WTC11 (cell line): ENCODE results near the gene FMO4. TPM values are rescaled to one million over a fixed set of nuclear protein-coding genes. Genes with fewer than 3 reads are reported as not detected.
A peak's percentile ranks its signal among the peaks of the same experiment; 100 is the strongest.

Experiments
- ATAC-seq: fragments of 200-7000 bp; cut with Tn5 transposase; 2 replicates; pipeline ENCODE4 v1.10.0; 2021; ENCODE audit warnings: mild to moderate bottlenecking, moderate library complexity
- Bru-seq: library from RNA; stranded (reverse); fragments of 400-500 nt; gene quantifications from one replicate; lab custom pipeline; 2021; lab: Mats Ljungman, UMichigan
- CTCF ChIA-PET: fragments of 300-600 bp; sonication (Branson Sonifier 250); formaldehyde crosslinking; loops from one replicate; lab custom pipeline; 2021; ENCODE audit warnings: antibody characterized with exemption; lab: Charles Lee
- POLR2A ChIA-PET: fragments of 350-600 bp; sonication (Branson Sonifier 250); formaldehyde crosslinking; loops from one replicate; lab custom pipeline; 2021; ENCODE audit warnings: antibody characterized with exemption; lab: Charles Lee
- DNase-seq: peaks from one replicate; pipeline ENCODE4 v3.0.0; 2021; ENCODE audit warnings: low spot score
- H3K27ac Mint-ChIP-seq: 2 replicates; pipeline ENCODE4 v1.8.0; 2021; ENCODE audit warnings: mixed read lengths
- H3K27me3 Mint-ChIP-seq: 2 replicates; pipeline ENCODE4 v1.8.0; 2021; ENCODE audit warnings: low read depth, mild to moderate bottlenecking, moderate library complexity, mixed read lengths
- H3K36me3 Mint-ChIP-seq: 2 replicates; pipeline ENCODE4 v1.8.0; 2021; ENCODE audit warnings: mixed read lengths
- H3K4me1 Mint-ChIP-seq: 2 replicates; pipeline ENCODE4 v1.8.0; 2022; ENCODE audit warnings: mixed read lengths
- H3K4me3 Mint-ChIP-seq: 2 replicates; pipeline ENCODE4 v1.8.0; 2021; ENCODE audit warnings: mild to moderate bottlenecking, moderate library complexity, mixed read lengths
- H3K9me3 Mint-ChIP-seq: 2 replicates; pipeline ENCODE4 v1.8.0; 2021; ENCODE audit warnings: mixed read lengths
- ARID4B ChIP-seq: sonication (generic); formaldehyde crosslinking; IDR thresholded peaks from 2 replicates; pipeline ENCODE4 v1.8.0; 2023; ENCODE audit warnings: missing genetic modification reagents, mild to moderate bottlenecking, borderline replicate concordance
- FOXJ3 ChIP-seq: sonication (generic); formaldehyde crosslinking; IDR thresholded peaks from 2 replicates; pipeline ENCODE4 v1.9.0; 2021; ENCODE audit warnings: missing genetic modification reagents, mild to moderate bottlenecking, borderline replicate concordance
- GRHL2 ChIP-seq: fragments of 250-450 bp; sonication (Bioruptor Pico); IDR thresholded peaks from 2 replicates; pipeline ENCODE4 v1.8.0; 2022; ENCODE audit warnings: mild to moderate bottlenecking, moderate library complexity; ENCODE audit not compliant: insufficient replicate concordance, severe bottlenecking
- GTF2I ChIP-seq: fragments of 250-450 bp; sonication (Bioruptor Pico); conservative IDR thresholded peaks from 2 replicates; pipeline ENCODE4 v1.4.0; 2021; ENCODE audit warnings: mild to moderate bottlenecking
- IRF2 ChIP-seq: sonication (generic); formaldehyde crosslinking; IDR thresholded peaks from 2 replicates; pipeline ENCODE4 v1.8.0; 2022; ENCODE audit warnings: low read depth, missing genetic modification reagents, borderline replicate concordance
- JUN ChIP-seq: sonication (generic); formaldehyde crosslinking; IDR thresholded peaks from 2 replicates; pipeline ENCODE4 v1.8.0; 2023; ENCODE audit warnings: mild to moderate bottlenecking, missing genetic modification reagents
- MXD4 ChIP-seq: fragments of 250-450 bp; sonication (Bioruptor Pico); IDR thresholded peaks from 2 replicates; pipeline ENCODE4 v1.8.0; 2021; ENCODE audit warnings: mild to moderate bottlenecking, moderate library complexity, borderline replicate concordance
- NFATC4 ChIP-seq: fragments of 250-450 bp; sonication (Bioruptor Pico); IDR thresholded peaks from 2 replicates; pipeline ENCODE4 v1.9.0; 2021; ENCODE audit warnings: mild to moderate bottlenecking
- NFYB ChIP-seq: sonication (generic); formaldehyde crosslinking; conservative IDR thresholded peaks from 2 replicates; pipeline ENCODE4 v1.8.0; 2022; ENCODE audit warnings: low read depth, missing genetic modification reagents
- NR2C2 ChIP-seq: sonication (generic); formaldehyde crosslinking; IDR thresholded peaks from 2 replicates; pipeline ENCODE4 v1.8.0; 2022; ENCODE audit warnings: mild to moderate bottlenecking, missing genetic modification reagents
- RORB ChIP-seq: fragments of 250-450 bp; sonication (Bioruptor Pico); IDR thresholded peaks from 2 replicates; pipeline ENCODE4 v1.9.0; 2021; ENCODE audit warnings: mild to moderate bottlenecking
- SP1 ChIP-seq: sonication (generic); formaldehyde crosslinking; conservative IDR thresholded peaks from 2 replicates; pipeline ENCODE4 v1.8.1; 2022; ENCODE audit warnings: missing genetic modification reagents
- TEAD4 ChIP-seq: sonication (generic); formaldehyde crosslinking; IDR thresholded peaks from 2 replicates; pipeline ENCODE4 v1.8.0; 2022; ENCODE audit warnings: mild to moderate bottlenecking, missing genetic modification reagents
- ZNF232 ChIP-seq: sonication (generic); formaldehyde crosslinking; IDR thresholded peaks from 2 replicates; pipeline ENCODE4 v1.8.0; 2022; ENCODE audit warnings: mild to moderate bottlenecking, missing genetic modification reagents
- ZNF263 ChIP-seq: sonication (generic); formaldehyde crosslinking; IDR thresholded peaks from 2 replicates; pipeline ENCODE4 v1.8.1; 2022; ENCODE audit warnings: low read depth, mild to moderate bottlenecking, moderate library complexity, missing genetic modification reagents
- ZNF317 ChIP-seq: sonication (generic); formaldehyde crosslinking; IDR thresholded peaks from 2 replicates; pipeline ENCODE4 v1.8.1; 2023; ENCODE audit warnings: low read depth, mild to moderate bottlenecking, moderate library complexity, missing genetic modification reagents, borderline replicate concordance
- ZNF671 ChIP-seq: fragments of 250-450 bp; sonication (Bioruptor Pico); IDR thresholded peaks from 2 replicates; pipeline ENCODE4 v1.8.0; 2021; ENCODE audit warnings: mild to moderate bottlenecking
- long read RNA-seq, 3 experiments: library from RNA in 1 of 3; library from capped mRNA in 1 of 3; library from polyadenylated mRNA in 1 of 3; unstranded in 2 of 3; stranded (forward) in 1 of 3; transcript quantifications; one replicate each; pipeline ENCODE4 v2.0.0, GENCODE V29; 2021
- total RNA-seq: library from RNA; stranded (reverse); gene quantifications from 3 replicates; pipeline ENCODE4 v1.2.3, GENCODE V29; 2021
- TF ChIP-seq, protein P1 (sequence below): fragments of 200-600 bp; IDR thresholded peaks from 2 replicates; pipeline ENCODE4 v1.8.0; 2022; ENCODE audit warnings: antibody characterized with exemption
- TF ChIP-seq, protein P2 (sequence below): sonication (generic); formaldehyde crosslinking; IDR thresholded peaks from 2 replicates; pipeline ENCODE4 v1.8.1; 2023; ENCODE audit warnings: mild to moderate bottlenecking, moderate library complexity, missing genetic modification reagents
- TF ChIP-seq, protein P3 (sequence below): sonication (generic); formaldehyde crosslinking; IDR thresholded peaks from 2 replicates; pipeline ENCODE4 v1.8.0; 2022; ENCODE audit warnings: missing genetic modification reagents

Gene FMO4, protein sequence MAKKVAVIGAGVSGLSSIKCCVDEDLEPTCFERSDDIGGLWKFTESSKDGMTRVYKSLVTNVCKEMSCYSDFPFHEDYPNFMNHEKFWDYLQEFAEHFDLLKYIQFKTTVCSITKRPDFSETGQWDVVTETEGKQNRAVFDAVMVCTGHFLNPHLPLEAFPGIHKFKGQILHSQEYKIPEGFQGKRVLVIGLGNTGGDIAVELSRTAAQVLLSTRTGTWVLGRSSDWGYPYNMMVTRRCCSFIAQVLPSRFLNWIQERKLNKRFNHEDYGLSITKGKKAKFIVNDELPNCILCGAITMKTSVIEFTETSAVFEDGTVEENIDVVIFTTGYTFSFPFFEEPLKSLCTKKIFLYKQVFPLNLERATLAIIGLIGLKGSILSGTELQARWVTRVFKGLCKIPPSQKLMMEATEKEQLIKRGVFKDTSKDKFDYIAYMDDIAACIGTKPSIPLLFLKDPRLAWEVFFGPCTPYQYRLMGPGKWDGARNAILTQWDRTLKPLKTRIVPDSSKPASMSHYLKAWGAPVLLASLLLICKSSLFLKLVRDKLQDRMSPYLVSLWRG
- total RNA-seq: 1.8 to 3.8 TPM (median 3.6 TPM) in 3 replicates
- Bru-seq, nascent RNA: percentile 63 among the genes with signal in this experiment
- long read RNA-seq, experiment 1, partial matches to known transcripts: 2 of 13 reads
- long read RNA-seq, experiment 1, other reads (novel, unspliced or antisense): 8 of 13 reads
- long read RNA-seq, experiment 2, partial matches to known transcripts: 1 of 2 reads
- long read RNA-seq, experiment 2, other reads (novel, unspliced or antisense): 0 of 2 reads
- long read RNA-seq, experiment 3: 0 reads

DNA sequence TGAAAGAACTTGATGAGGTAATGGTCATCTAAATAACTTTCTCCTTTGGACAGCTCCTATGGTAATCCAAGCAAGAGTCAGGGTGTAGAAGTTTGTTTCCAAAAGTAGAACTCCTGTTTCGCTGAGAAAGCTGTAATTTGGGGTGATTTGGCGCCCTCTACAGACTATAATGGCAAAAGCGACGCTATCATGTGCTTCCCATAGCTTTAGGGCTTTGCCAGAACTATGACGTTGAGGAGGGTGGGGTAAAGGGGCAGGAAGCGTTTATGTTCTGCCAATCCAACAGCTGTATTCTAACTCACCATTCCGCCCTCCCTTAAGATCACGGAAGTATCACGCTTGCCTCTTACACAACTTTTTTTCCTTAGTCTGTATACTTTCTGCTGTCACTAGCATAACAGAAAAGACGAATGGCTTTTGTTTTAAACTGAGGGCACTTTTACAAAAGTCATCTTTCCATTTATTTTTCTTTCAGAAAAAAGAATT lies at the start of gene FMO4:
TSS of gene FMO4 (plus strand) at position 349 of the 486 bp plus-strand sequence. CDS start 5,643 bp downstream, outside the sequence.
- Mint-ChIP-seq H3K27me3 (peaks cover 5% of the 10 kb centered on the region), H3K9me3 (peaks cover 17% of the 10 kb centered on the region), H3K27ac (peak within 1 kb of the TSS; percentile 91), H3K4me3 (peak within 1 kb of the TSS; percentile 68), H3K4me1 (peaks cover 36% of the 10 kb centered on the region), H3K36me3 (peaks cover 4% of the 10 kb centered on the region)
- no peak for TF ChIP-seq FOXJ3 (CRISPR knock-in tag)
- no peak for TF ChIP-seq MXD4 (CRISPR knock-in tag)
- TF ChIP-seq ZNF317: no peak
- TF ChIP-seq, protein P1, sequence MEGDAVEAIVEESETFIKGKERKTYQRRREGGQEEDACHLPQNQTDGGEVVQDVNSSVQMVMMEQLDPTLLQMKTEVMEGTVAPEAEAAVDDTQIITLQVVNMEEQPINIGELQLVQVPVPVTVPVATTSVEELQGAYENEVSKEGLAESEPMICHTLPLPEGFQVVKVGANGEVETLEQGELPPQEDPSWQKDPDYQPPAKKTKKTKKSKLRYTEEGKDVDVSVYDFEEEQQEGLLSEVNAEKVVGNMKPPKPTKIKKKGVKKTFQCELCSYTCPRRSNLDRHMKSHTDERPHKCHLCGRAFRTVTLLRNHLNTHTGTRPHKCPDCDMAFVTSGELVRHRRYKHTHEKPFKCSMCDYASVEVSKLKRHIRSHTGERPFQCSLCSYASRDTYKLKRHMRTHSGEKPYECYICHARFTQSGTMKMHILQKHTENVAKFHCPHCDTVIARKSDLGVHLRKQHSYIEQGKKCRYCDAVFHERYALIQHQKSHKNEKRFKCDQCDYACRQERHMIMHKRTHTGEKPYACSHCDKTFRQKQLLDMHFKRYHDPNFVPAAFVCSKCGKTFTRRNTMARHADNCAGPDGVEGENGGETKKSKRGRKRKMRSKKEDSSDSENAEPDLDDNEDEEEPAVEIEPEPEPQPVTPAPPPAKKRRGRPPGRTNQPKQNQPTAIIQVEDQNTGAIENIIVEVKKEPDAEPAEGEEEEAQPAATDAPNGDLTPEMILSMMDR: peak; percentile 42; the same call in 1 of the 2 replicates
- 0 out of 2 replicates have a peak, but pooled peaks have one; percentile 40 for TF ChIP-seq SP1 (CRISPR knock-in tag)
- TF ChIP-seq, protein P2, sequence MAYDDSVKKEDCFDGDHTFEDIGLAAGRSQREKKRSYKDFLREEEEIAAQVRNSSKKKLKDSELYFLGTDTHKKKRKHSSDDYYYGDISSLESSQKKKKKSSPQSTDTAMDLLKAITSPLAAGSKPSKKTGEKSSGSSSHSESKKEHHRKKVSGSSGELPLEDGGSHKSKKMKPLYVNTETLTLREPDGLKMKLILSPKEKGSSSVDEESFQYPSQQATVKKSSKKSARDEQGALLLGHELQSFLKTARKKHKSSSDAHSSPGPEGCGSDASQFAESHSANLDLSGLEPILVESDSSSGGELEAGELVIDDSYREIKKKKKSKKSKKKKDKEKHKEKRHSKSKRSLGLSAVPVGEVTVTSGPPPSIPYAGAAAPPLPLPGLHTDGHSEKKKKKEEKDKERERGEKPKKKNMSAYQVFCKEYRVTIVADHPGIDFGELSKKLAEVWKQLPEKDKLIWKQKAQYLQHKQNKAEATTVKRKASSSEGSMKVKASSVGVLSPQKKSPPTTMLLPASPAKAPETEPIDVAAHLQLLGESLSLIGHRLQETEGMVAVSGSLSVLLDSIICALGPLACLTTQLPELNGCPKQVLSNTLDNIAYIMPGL (CRISPR knock-in tag): no peak
- TF ChIP-seq TEAD4 (CRISPR knock-in tag): no peak
- POLR2A ChIA-PET: interaction anchor here (0.5 to 1.0 kb wide), 3 partner anchors 15 to 1011 kb away, joined by 3 read pairs; no protein-coding TSS in a partner anchor
- CTCF ChIA-PET: interaction anchor here (0.7 to 3.1 kb wide), 69 partner anchors 9 to 624 kb away, joined by 3 to 83 read pairs (median 5); partner anchors contain the start of genes FMO1, FMO3 and PRRC2C
- ATAC-seq (peak; percentile 100), DNase-seq (peak; percentile 77)

DNA sequence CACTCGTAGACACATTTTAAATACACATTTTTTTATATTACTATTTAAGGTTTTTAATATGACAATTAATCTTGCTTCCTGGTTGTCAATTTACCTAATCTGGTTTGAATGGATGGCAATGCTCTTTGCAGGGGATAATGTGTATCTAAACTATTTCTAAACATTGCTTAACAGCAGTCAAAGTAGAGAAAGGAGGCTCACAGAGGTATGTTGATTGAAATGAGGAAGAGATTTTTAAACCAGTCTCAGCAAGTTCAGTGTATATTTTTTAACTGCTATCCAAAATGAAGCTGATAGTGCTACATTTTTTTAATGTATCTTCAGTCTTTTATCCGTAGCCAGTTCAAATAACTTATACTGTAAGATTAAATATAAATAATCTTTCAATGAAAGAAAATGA lies 48.3 kb upstream of the FMO4 start:
- H3K27ac Mint-ChIP-seq: 0 out of 2 replicates have a peak overlapping the region, but pooled peaks have one; percentile 13
- no peak for DNase-seq
- H3K9me3 Mint-ChIP-seq: peaks cover 9% of the 10 kb centered on the region
- ChIA-PET POLR2A (no interaction called here), CTCF (interaction anchor here (1.6 kb wide), 1 partner anchor 11 kb away, joined by 9 read pairs; no protein-coding TSS in a partner anchor)
- peaks cover 21% of the 10 kb centered on the region for H3K4me1 Mint-ChIP-seq
- no peaks in the 10 kb centered on the region for H3K36me3 Mint-ChIP-seq
- H3K27me3 Mint-ChIP-seq: no peaks in the 10 kb centered on the region
- no peak for ATAC-seq
- H3K4me3 Mint-ChIP-seq: no peak overlapping the region
- TF ChIP-seq NR2C2 (CRISPR knock-in tag): no peak
- no peak for TF ChIP-seq NFATC4 (CRISPR knock-in tag)
- TF ChIP-seq NFYB (CRISPR knock-in tag): no peak
- no peak for TF ChIP-seq JUN (CRISPR knock-in tag)
- no peak for TF ChIP-seq ZNF263 (CRISPR knock-in tag)
- TF ChIP-seq IRF2: no peak
- TF ChIP-seq RORB (CRISPR knock-in tag): no peak
- TF ChIP-seq ARID4B: no peak
- TF ChIP-seq ZNF671 (CRISPR knock-in tag): no peak
- no peak for TF ChIP-seq GTF2I (CRISPR knock-in tag)
- no peak for TF ChIP-seq GRHL2
- TF ChIP-seq ZNF232 (CRISPR knock-in tag): no peak
- TF ChIP-seq, protein P3, sequence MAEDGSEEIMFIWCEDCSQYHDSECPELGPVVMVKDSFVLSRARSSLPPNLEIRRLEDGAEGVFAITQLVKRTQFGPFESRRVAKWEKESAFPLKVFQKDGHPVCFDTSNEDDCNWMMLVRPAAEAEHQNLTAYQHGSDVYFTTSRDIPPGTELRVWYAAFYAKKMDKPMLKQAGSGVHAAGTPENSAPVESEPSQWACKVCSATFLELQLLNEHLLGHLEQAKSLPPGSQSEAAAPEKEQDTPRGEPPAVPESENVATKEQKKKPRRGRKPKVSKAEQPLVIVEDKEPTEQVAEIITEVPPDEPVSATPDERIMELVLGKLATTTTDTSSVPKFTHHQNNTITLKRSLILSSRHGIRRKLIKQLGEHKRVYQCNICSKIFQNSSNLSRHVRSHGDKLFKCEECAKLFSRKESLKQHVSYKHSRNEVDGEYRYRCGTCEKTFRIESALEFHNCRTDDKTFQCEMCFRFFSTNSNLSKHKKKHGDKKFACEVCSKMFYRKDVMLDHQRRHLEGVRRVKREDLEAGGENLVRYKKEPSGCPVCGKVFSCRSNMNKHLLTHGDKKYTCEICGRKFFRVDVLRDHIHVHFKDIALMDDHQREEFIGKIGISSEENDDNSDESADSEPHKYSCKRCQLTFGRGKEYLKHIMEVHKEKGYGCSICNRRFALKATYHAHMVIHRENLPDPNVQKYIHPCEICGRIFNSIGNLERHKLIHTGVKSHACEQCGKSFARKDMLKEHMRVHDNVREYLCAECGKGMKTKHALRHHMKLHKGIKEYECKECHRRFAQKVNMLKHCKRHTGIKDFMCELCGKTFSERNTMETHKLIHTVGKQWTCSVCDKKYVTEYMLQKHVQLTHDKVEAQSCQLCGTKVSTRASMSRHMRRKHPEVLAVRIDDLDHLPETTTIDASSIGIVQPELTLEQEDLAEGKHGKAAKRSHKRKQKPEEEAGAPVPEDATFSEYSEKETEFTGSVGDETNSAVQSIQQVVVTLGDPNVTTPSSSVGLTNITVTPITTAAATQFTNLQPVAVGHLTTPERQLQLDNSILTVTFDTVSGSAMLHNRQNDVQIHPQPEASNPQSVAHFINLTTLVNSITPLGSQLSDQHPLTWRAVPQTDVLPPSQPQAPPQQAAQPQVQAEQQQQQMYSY (CRISPR knock-in tag): no peak
